Panc1 (cell line): ENCODE data around the gene TMEM184C. TPM values are rescaled to one million over a fixed set of nuclear protein-coding genes. Genes with fewer than 3 reads are reported as not detected.

Experiments used
- ATAC-seq: fragments of 200-7000 bp; cut with Tn5 transposase; 2 replicates; pipeline ENCODE4 v1.9.1; 2020; ENCODE audit warnings: mild to moderate bottlenecking, moderate library complexity
- BruUV-seq: library from RNA; stranded (reverse); fragments of 400-500 nt; replicated peaks from 2 replicates; lab custom pipeline; 2021; lab: Mats Ljungman, UMichigan
- CTCF ChIA-PET: fragments of 300-600 bp; sonication (Branson Sonifier 250); formaldehyde crosslinking; loops from one replicate; lab custom pipeline; 2022; ENCODE audit warnings: antibody characterized with exemption; lab: Charles Lee
- POLR2A ChIA-PET: fragments of 300-600 bp; sonication (Branson Sonifier 250); formaldehyde crosslinking; loops from one replicate; lab custom pipeline; 2022; ENCODE audit warnings: antibody characterized with exemption; lab: Charles Lee
- DNase-seq: peaks from one replicate; pipeline ENCODE4 v3.0.0-alpha.2; 2010; ENCODE audit warnings: low read depth, low spot score
- H3K27ac ChIP-seq: 2 replicates; pipeline ENCODE4 v1.5.1; 2011; ENCODE audit warnings: mild to moderate bottlenecking, low read length, inconsistent platforms
- H3K27me3 ChIP-seq: fragments of 200-500 bp; sonication (Bioruptor generic); 2 replicates; pipeline ENCODE4 v1.6.0; 2014; ENCODE audit warnings: low read length, inconsistent platforms; ENCODE audit not compliant: control insufficient read depth, insufficient read depth
- H3K36me3 ChIP-seq: fragments of 200-500 bp; sonication (Bioruptor generic); 2 replicates; pipeline ENCODE4 v1.5.1; 2014; ENCODE audit warnings: inconsistent platforms, mild to moderate bottlenecking, low read length, moderate library complexity; ENCODE audit not compliant: control insufficient read depth, insufficient read depth
- H3K4me1 ChIP-seq: 2 replicates; pipeline ENCODE4 v1.5.1; 2011; ENCODE audit warnings: inconsistent platforms, mild to moderate bottlenecking, low read length, moderate library complexity; ENCODE audit not compliant: control insufficient read depth, insufficient read depth
- H3K4me3 ChIP-seq, 2 experiments: 2 replicates each; pipeline ENCODE4 v1.5.1; 2011 to 2012; ENCODE audit warnings: low read depth in 2 of 2, low read length in 2 of 2, mild to moderate bottlenecking in 2 of 2, inconsistent platforms in 1 of 2, moderate library complexity in 1 of 2
- H3K9me3 ChIP-seq: fragments of 200-500 bp; sonication (Bioruptor generic); 2 replicates; pipeline ENCODE4 v1.5.1; 2014; ENCODE audit warnings: low read depth, mild to moderate bottlenecking, inconsistent platforms, low read length, moderate library complexity; ENCODE audit not compliant: control insufficient read depth, insufficient read depth
- CTCF ChIP-seq: fragments of 450-650 bp; IDR thresholded peaks from 2 replicates; pipeline ENCODE4 v1.5.1; 2017; ENCODE audit warnings: mild to moderate bottlenecking
- POLR2AphosphoS5 ChIP-seq: IDR thresholded peaks from 2 replicates; pipeline ENCODE4 v1.6.1; 2012; ENCODE audit warnings: mild to moderate bottlenecking, low read depth, low read length, moderate library complexity
- REST ChIP-seq, 2 experiments: IDR thresholded peaks; 2 replicates each; pipeline ENCODE4 v1.6.1; 2011 to 2012; ENCODE audit warnings: low read depth in 2 of 2, control low read depth in 1 of 2, low read length in 1 of 2, mild to moderate bottlenecking in 1 of 2, moderate library complexity in 1 of 2; ENCODE audit not compliant: insufficient read depth in 1 of 2
- SIN3A ChIP-seq: IDR thresholded peaks from 2 replicates; pipeline ENCODE4 v1.6.1; 2012; ENCODE audit warnings: low read depth, mild to moderate bottlenecking, low read length, moderate library complexity, borderline replicate concordance; ENCODE audit not compliant: insufficient read depth
- TCF7L2 ChIP-seq: IDR thresholded peaks from 2 replicates; pipeline ENCODE4 v1.6.1; 2011; ENCODE audit warnings: mild to moderate bottlenecking, low read depth, low read length, inconsistent platforms
- in situ Hi-C: cut with HindIII; loops from 2 replicates; pipeline ENCODE4 v1.10.0; 2016; ENCODE audit warnings: low sequenced_read_pairs, low pct_unique_long_range_greater_than_20kb
- intact Hi-C: fragments of 100-400 bp; cut with micrococcal nuclease; formaldehyde crosslinking; loops from one replicate; pipeline ENCODE4 v1.10.0; 2022; ENCODE audit not compliant: unreplicated experiment
- total RNA-seq: library from RNA; stranded (reverse); gene quantifications from one replicate; pipeline ENCODE4 v1.2.1, GENCODE V29; 2021; ENCODE audit not compliant: unreplicated experiment

Gene TMEM184C
- total RNA-seq, 1 experiment from 2014 or later, result 26.5 TPM

- ChIA-PET POLR2A (no interaction called here), CTCF (no interaction called here)
- intact Hi-C loops, result no loop called here
- Histone ChIP-seq H3K4me3 (no peak overlapping the region), H3K27ac (no peak overlapping the region), H3K36me3 (peaks cover 17% of the 10 kb centered on the region; the same call in 1 of the 2 replicates), H3K4me1 (no peaks in the 10 kb centered on the region), H3K27me3 (no peaks in the 10 kb centered on the region), H3K9me3 (no peaks in the 10 kb centered on the region)
- no peak for TF ChIP-seq TCF7L2
- no peak for TF ChIP-seq SIN3A
- TF ChIP-seq CTCF, result no peak
- TF ChIP-seq REST (IDR thresholded peaks at IDR 0.05; ENCODE audit: insufficient read depth in 1 of 2, low read depth in 2 of 2, low read length in 1 of 2), result no peak
- TF ChIP-seq POLR2AphosphoS5, result no peak
- in situ Hi-C loops, result no loop called here
- BruUV-seq, result no TSS peak
- DNase-seq (no peak), ATAC-seq (no peak)
Observed at GRCh38 chr4:147635348-147635747, 18.2 kb downstream of the TMEM184C start.

GRCh38 chr4:147638365-147638764 lies 21.2 kb downstream of the TMEM184C start:
- no TSS peak for BruUV-seq
- TF ChIP-seq SIN3A, result no peak
- no peak for TF ChIP-seq POLR2AphosphoS5
- no peak for TF ChIP-seq CTCF
- no peak for TF ChIP-seq REST (IDR thresholded peaks at IDR 0.05; ENCODE audit: insufficient read depth in 1 of 2, low read depth in 2 of 2, low read length in 1 of 2)
- no peak for TF ChIP-seq TCF7L2
- no peaks in the 10 kb centered on the region for H3K9me3 ChIP-seq
- ChIA-PET CTCF (no interaction called here), POLR2A (interaction anchor here (0.6 kb wide), 1 partner anchor 540 kb away, joined by 3 read pairs; no protein-coding TSS in a partner anchor)
- peaks cover 5% of the 10 kb centered on the region; the same call in 1 of the 2 replicates for H3K36me3 ChIP-seq
- H3K27me3 ChIP-seq, result no peaks in the 10 kb centered on the region
- H3K4me3 ChIP-seq, result no peak overlapping the region
- H3K27ac ChIP-seq, result no peak overlapping the region
- H3K4me1 ChIP-seq, result no peaks in the 10 kb centered on the region
- ATAC-seq (no peak), DNase-seq (no peak)
- in situ Hi-C loops (no loop called here), intact Hi-C loops (no loop called here)
